Kasumi-1 (cell line): Measurements from ENCODE around the gene WDR20.

Experiments used
- DNase-seq, 2 experiments: peaks; one replicate each; lab custom pipeline; 2025; lab: John Stamatoyannopoulos, UW

Gene WDR20

GRCh38 chr14:102197317-102197853 lies 57.7 kb downstream of the WDR20 start:
- no peak for DNase-seq

- DNase-seq = peak; percentile 61 to 65
These were observed 61.1 kb downstream of the WDR20 start for GRCh38 chr14:102200690-102201352.

- DNase-seq = no peak
These were observed 61.6 kb downstream of the WDR20 start for GRCh38 chr14:102201353-102201738.

- no peak for DNase-seq
These were observed 62.1 kb downstream of the WDR20 start for GRCh38 chr14:102201776-102202175.

GRCh38 chr14:102202944-102203343 lies 63.2 kb downstream of the WDR20 start:
- no peak for DNase-seq

- DNase-seq = no peak
These were observed 63.7 kb downstream of the WDR20 start for GRCh38 chr14:102203382-102203781.

- no peak for DNase-seq
These were observed 65.9 kb downstream of the WDR20 start for GRCh38 chr14:102205560-102205959.

- no peak for DNase-seq
These were observed 67.2 kb downstream of the WDR20 start for GRCh38 chr14:102206918-102207317.

GRCh38 chr14:102207831-102208365 lies 68.2 kb downstream of the WDR20 start:
- no peak for DNase-seq

- no peak for DNase-seq
These were observed 69.0 kb downstream of the WDR20 start for GRCh38 chr14:102208741-102209140.

GRCh38 chr14:102209224-102209966 lies 69.7 kb downstream of the WDR20 start:
- DNase-seq = no peak

GRCh38 chr14:102210421-102211042 lies 70.8 kb downstream of the WDR20 start:
- DNase-seq = no peak

GRCh38 chr14:102211240-102211639 lies 71.5 kb downstream of the WDR20 start:
- DNase-seq = no peak

- DNase-seq = no peak
These were observed 72.7 kb downstream of the WDR20 start for GRCh38 chr14:102212356-102212755.

GRCh38 chr14:102212845-102213244 lies 73.1 kb downstream of the WDR20 start:
- DNase-seq = no peak

- DNase-seq = no peak
These were observed 73.8 kb downstream of the WDR20 start for GRCh38 chr14:102213470-102213869.

GRCh38 chr14:102213984-102214658 lies 74.4 kb downstream of the WDR20 start:
- peak; percentile 16 to 63 for DNase-seq

- DNase-seq = no peak
These were observed 75.4 kb downstream of the WDR20 start for GRCh38 chr14:102215071-102215470.

GRCh38 chr14:102215576-102216250 lies 76.0 kb downstream of the WDR20 start:
- no peak for DNase-seq

GRCh38 chr14:102217399-102217798 lies 77.7 kb downstream of the WDR20 start:
- no peak for DNase-seq

GRCh38 chr14:102217987-102218421 lies 78.3 kb downstream of the WDR20 start:
- no peak for DNase-seq
